Measurements from ENCODE around the gene AUTS2.

The AUTS2 gene

GRCh38 chr7:70599446-70600190 lies 1001.3 kb downstream of the AUTS2 start:
- DNase-seq = no peak

DNA sequence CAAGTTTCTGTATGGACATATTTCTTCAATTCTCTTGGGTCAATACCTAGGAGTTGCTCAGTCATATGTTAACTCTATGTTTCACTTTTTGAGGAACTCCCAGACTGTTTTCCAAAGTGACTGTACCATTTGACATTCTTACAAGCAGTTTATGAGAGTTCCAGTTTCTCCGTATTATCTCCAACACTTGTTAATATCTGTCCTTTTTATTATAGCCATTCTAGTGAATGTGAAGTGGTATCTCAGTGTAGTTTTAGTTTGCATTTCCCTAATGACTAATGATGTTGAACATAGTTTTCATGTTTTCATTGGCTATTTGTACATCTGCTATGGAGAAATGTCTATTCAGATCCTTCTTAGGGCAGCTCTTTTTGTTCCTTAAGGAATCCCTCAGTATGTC lies 1002.7 kb downstream of the AUTS2 start:
- no peak for DNase-seq

GRCh38 chr7:70602117-70602516 lies 1003.8 kb downstream of the AUTS2 start:
- no peak for DNase-seq

- no peak for DNase-seq
Measured at GRCh38 chr7:70607281-70607680, 1009.0 kb downstream of the AUTS2 start.

DNA sequence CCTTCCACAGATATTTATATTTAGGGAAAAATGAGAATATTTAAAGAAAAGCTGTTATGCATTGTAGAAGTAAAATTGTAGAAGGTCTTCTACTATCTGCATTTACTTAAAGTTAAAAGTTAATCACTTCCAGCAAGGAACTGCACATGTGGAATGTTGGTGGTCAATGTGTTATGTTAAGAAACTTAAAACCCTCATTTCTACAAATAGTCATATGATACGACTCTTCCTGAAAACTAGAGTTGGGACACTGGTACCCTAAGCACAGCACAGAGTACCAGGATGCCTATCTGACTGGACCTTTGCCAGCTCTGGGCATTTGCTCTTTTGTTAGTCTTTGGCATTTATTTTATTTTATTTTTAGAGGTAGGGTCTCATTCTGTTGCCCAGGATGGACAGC lies 1009.5 kb downstream of the AUTS2 start:
- no peak for DNase-seq

DNA sequence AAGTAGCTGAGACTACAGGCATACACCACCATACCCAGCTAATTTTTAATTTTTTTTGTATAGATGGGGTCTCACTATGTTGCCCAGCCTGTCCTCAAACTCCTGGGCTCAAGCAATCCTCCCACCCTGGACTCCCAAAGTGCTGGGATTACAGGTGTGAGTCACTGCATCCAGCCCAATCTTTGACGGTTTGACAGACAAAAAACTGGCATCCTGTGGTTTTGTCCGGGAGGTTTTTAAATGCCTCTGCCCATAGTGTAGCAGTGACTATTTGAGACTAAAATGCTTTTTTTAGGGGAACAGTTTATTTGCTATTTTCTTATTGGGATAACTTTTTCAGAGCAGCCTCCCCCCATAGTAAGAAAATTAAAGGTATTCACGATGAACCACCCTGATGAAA lies 1010.0 kb downstream of the AUTS2 start:
- no peak for DNase-seq

DNA sequence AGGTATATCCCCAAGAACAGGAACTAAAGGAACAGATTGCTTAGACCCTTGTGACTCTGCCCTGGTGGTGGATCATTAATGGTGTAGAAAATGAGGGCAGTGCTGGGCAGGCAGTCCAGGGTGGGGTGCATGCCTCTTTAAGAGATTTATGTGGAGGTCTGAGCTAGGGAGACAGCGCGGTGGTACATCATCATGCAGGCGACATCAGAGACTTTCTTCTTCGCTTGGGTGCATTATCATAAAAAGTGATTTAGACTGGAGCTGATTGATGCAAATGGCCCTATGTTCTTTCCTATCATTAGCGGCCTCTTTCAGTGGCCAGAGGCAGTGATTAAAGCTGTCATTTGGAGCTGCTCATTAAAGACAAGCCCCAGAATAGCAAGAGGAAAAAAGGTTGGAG lies 1014.5 kb downstream of the AUTS2 start:
- no peak for DNase-seq

- no peak for DNase-seq
Measured at GRCh38 chr7:70614237-70615045, 1016.2 kb downstream of the AUTS2 start.

- DNase-seq = no peak
Measured at GRCh38 chr7:70615066-70615606, 1016.9 kb downstream of the AUTS2 start.

DNA sequence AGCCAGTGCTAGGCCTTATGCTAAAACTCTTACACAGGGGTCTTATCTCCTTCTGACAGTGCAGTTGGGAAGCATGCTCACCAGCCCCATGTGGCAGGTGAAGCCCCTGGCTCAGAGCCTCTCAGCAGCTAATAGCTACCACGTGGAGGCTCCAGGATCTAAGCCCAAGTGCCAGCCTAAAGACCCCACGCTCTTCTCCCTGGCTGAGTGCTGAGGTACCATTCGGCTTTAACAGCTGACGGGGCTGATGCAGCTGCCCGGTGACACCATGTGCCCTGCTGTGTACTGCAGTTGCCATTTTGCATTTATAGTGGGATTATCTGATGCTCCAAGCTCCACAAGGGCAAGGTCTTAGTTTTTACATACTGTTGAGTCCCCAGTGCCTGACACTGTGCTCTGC lies 1017.9 kb downstream of the AUTS2 start:
- no peak for DNase-seq

GRCh38 chr7:70616821-70617220 lies 1018.5 kb downstream of the AUTS2 start:
- no peak for DNase-seq

DNA sequence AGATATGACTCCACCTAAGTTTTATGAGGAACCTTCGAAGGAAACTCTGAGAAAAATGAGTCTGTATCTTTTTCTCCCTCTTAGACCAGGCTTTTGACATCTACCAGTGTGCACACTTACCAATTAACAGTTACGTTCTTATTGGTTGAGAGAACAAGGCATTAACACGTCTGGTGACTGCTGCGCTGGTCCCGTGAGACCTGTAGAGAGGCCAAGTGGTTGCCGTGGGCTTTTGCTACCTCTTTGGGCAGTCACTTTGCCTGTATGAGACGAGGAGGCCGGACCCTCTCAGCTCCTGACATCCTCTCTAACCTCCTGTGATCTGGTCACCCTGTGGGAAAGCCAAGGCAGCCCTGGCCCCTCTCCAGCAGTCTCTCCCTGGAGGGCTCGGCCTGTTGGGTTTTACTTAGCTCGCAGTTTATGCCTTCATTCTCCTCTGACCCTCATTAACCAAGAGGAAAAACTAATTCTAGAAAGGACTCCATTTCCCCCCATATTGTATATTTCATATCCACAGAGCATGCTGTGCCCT lies 1019.8 kb downstream of the AUTS2 start:
- no peak for DNase-seq

- no peak for DNase-seq
Measured at GRCh38 chr7:70619130-70619529, 1020.9 kb downstream of the AUTS2 start.

DNA sequence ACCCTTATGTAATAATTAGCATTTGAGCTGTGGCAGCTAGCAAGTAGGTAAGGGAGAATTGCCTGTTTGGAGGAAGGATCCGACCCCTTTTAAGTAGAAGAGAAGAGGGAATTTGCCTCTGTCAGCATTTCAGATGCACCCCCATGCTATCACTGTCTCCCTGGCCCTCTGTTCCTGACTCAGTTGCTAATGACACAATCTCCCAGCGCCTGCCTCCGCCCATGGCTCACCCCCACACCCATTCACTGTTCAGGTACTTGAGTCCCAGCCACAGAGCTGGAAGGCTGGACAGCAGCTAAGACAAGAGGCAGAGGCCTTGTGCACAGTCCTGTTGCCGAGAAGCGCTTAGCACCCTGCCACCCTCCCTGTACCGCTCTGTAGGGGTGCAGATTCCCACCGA lies 1021.4 kb downstream of the AUTS2 start:
- DNase-seq = no peak

- no peak for DNase-seq
Measured at GRCh38 chr7:70620333-70621055, 1022.2 kb downstream of the AUTS2 start.

- DNase-seq = no peak
Measured at GRCh38 chr7:70621954-70622600, 1023.8 kb downstream of the AUTS2 start.

- DNase-seq = no peak
Measured at GRCh38 chr7:70622936-70623335, 1024.7 kb downstream of the AUTS2 start.

- no peak for DNase-seq
Measured at GRCh38 chr7:70624500-70625103, 1026.3 kb downstream of the AUTS2 start.

DNA sequence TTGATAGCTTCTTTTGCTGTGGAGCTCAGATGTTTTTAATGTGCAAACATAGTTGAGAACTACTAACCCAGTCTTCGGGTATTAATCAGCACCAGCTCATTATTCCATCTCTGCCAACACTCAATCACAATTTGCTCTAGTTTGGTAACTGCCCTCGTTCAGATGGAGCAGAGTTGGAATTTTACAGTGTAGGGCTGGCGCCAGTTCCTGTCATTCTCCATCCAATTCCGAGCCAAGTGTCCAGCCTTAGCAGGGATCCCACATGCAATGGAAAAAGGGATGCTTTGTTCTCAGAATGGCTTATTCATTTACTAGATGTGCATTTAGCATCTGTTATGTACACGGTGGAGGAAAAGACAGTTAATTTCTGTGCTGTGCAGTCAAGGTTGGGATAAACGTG lies 1029.2 kb downstream of the AUTS2 start:
- no peak for DNase-seq

DNA sequence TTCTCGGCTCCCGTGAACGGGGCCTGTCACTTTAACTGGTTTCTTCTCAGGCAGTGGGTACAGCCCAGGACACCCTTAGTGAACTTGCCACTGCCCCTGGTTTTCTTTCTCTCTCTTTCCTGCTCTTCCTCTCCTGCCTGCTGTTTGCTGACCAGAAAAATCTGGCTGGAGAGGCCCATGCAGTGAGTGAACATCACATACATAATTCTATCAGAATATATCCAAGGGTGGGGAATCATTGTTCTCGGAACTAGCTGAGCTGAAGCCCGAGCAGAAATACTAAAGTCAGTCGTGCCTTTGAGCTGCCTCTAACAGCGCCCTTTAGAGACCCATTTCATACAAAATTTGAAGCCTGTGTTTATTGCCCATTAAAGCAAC lies 1032.2 kb downstream of the AUTS2 start:
- DNase-seq = no peak

DNA sequence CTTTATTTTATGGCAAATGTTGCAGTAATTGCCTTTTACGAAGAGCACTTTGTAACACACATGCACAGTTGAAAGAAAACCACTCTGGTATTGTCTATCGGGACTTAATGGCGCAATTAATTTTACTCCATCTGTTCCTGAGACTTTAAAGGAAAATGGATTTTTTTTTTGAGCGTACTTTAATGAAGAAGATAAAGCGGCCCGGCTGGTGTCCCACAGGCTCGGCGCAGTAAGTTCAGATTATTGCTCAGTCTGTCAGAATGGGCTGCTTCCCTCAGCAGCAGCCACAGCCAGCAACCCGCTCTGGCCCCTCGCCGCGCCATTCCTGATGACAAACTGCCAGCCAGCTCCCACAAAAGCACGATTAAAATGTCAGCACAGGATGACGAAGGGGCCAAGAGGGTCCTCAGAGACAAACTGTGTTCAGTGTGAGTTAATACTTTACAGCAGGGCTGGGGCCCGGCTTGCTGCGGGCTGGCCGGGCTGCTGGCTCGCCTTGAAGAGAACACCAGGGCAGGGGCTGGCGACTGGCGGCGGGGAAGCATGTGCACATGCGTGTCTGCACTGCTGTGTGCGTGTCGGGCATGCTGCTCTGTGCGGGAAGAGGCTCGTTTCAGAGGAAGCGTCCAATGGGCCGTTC lies 1032.7 kb downstream of the AUTS2 start:
- DNase-seq = no peak

DNA sequence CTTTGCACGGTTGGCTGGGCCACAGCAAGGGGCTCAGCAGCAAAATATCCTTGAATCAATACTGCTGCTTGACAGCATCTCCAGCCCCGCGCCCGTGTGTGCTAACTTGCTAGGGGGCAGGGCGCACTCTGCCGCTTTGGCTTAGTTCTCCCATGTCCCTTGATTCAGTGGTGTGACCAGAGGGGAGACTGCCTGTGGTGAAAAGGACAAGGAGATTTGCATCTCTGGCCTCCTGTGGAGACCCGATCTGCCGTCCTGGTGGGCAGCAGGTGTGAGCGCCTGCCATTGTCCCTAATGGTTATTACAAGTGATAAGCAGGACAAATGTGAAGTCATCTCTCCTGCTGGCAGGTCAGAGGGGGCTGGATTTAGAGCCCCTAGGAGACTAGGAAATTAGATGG lies 1033.4 kb downstream of the AUTS2 start:
- DNase-seq = no peak

Measured in CD4-positive, alpha-beta T cell treated with Interleukin-15 for 1 hour (primary cell).